ENCODE measurements around the gene PDK3. TPM values are rescaled to one million over a fixed set of nuclear protein-coding genes. Genes with fewer than 3 reads are reported as not detected.

The PDK3 gene
- total RNA-seq, 2 experiments from 2014 or later, result 12.5 to 12.6 TPM

DNA sequence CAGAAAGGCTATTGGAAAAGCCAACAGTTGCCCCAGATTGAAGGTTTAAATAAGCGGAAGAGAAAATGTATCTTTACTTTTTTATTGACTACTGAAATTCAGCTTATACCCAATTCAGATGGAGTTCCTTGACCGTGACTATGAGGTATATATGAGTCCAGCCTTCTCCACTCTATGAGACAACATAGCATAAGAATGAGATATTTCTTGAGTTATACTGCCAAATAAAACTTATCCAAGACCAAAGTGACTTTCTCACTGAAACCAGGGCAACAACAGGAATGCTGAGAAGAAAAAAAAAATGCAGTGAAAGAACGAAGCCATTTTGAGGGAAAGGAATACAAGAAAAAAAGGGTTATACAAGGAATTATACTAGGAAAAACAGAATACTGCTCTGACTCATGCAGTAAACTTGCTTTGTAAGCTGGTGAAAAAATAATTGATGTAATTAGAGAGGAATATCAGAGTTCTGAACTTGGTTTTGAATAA, 16.3 kb upstream of the PDK3 start:
- no peaks in the 10 kb centered on the region for H3K36me3 ChIP-seq (ENCODE audit: insufficient read depth, low read length)
- DNase-seq (no peak), ATAC-seq (ENCODE audit: poor library complexity) (no peak)
- Mint-ChIP-seq H3K27me3 (no peaks in the 10 kb centered on the region), H3K4me3 (no peak overlapping the region), H3K27ac (no peak overlapping the region), H3K4me1 (ENCODE audit: low read depth) (no peaks in the 10 kb centered on the region), H3K9me3 (no peaks in the 10 kb centered on the region), H3K36me3 (ENCODE audit: low read depth) (no peaks in the 10 kb centered on the region)
- H3K27me3 ChIP-seq (ENCODE audit: control insufficient read depth in 1 of 2, insufficient read depth in 2 of 2, low read length in 2 of 2), result no peaks in the 10 kb centered on the region
- no peak for TF ChIP-seq CTCF (IDR thresholded peaks at IDR 0.05)
- no peak overlapping the region for H3K4me3 ChIP-seq (ENCODE audit: low read length)
- ChIA-PET CTCF (no interaction called here), POLR2A (no interaction called here)
- H3K27ac ChIP-seq (ENCODE audit: low read depth in 1 of 2, low read length in 2 of 2), result no peak overlapping the region
- no peaks in the 10 kb centered on the region for H3K9me3 ChIP-seq (ENCODE audit: control insufficient read depth in 1 of 2, insufficient read depth in 1 of 2, low read length in 2 of 2)
- intact Hi-C loops (cut with DNase I, micrococcal nuclease), result loop anchor here (5.0 to 10.0 kb wide), 2 partner anchors 37 to 46 kb away; no protein-coding TSS in a partner anchor
- no peaks in the 10 kb centered on the region for H3K4me1 ChIP-seq (ENCODE audit: insufficient read depth, low read length)

- H3K9me3 Mint-ChIP-seq, result no peaks in the 10 kb centered on the region
- DNase-seq (no peak), ATAC-seq (ENCODE audit: poor library complexity) (no peak)
- no peak overlapping the region for H3K27ac Mint-ChIP-seq
- Histone ChIP-seq H3K27me3 (ENCODE audit: control insufficient read depth in 1 of 2, insufficient read depth in 2 of 2, low read length in 2 of 2) (no peaks in the 10 kb centered on the region), H3K4me1 (ENCODE audit: insufficient read depth, low read length) (peaks cover 14% of the 10 kb centered on the region), H3K4me3 (ENCODE audit: low read length) (no peak overlapping the region), H3K27ac (ENCODE audit: low read depth in 1 of 2, low read length in 2 of 2) (no peak overlapping the region), H3K9me3 (ENCODE audit: control insufficient read depth in 1 of 2, insufficient read depth in 1 of 2, low read length in 2 of 2) (no peaks in the 10 kb centered on the region), H3K36me3 (ENCODE audit: insufficient read depth, low read length) (no peaks in the 10 kb centered on the region)
- TF ChIP-seq CTCF (IDR thresholded peaks at IDR 0.05), result no peak
- no peaks in the 10 kb centered on the region for H3K36me3 Mint-ChIP-seq (ENCODE audit: low read depth)
- H3K4me1 Mint-ChIP-seq (ENCODE audit: low read depth), result peaks cover 23% of the 10 kb centered on the region
- POLR2A ChIA-PET, result interaction anchor here (5.0 to 6.2 kb wide), 2 partner anchors 17 to 36 kb away, joined by 37 to 142 read pairs; no protein-coding TSS in a partner anchor
- peak overlapping the region; percentile 38 for H3K4me3 Mint-ChIP-seq
- intact Hi-C loops (cut with DNase I, micrococcal nuclease), result loop anchor here in 1 of 2 experiments (5.0 to 10.0 kb wide), 2 partner anchors 34 to 308 kb away; no protein-coding TSS in a partner anchor
- no peaks in the 10 kb centered on the region for H3K27me3 Mint-ChIP-seq
- CTCF ChIA-PET, result no interaction called here
These were observed 2.0 kb upstream of the PDK3 start for GRCh38 chrX:24463077-24463476.

DNA sequence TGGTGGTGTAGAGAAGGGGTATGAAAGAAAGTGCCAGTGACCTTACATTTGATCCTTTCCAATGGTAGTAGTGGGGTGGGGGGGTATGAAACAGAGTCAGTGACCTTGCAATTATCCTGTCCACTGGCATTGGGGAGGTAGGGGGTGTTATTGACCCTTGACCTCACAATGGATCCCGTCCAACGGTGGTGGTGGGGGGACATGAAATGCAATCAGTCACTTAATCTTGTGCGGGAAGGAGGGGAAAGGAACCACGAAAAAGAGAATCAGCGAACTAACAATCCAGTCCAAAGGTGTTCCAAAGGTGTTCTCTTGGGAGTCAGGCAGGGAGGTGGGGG, 619 bp upstream of the PDK3 start:
- Histone ChIP-seq H3K9me3 (ENCODE audit: control insufficient read depth in 1 of 2, insufficient read depth in 1 of 2, low read length in 2 of 2) (no peaks in the 10 kb centered on the region), H3K4me1 (ENCODE audit: insufficient read depth, low read length) (peaks cover 18% of the 10 kb centered on the region), H3K4me3 (ENCODE audit: low read length) (peak overlapping the region; percentile 89), H3K27ac (ENCODE audit: low read depth in 1 of 2, low read length in 2 of 2) (peak overlapping the region; percentile 82 to 84), H3K27me3 (ENCODE audit: control insufficient read depth in 1 of 2, insufficient read depth in 2 of 2, low read length in 2 of 2) (no peaks in the 10 kb centered on the region), H3K36me3 (ENCODE audit: insufficient read depth, low read length) (no peaks in the 10 kb centered on the region)
- no peak for TF ChIP-seq CTCF (IDR thresholded peaks at IDR 0.05)
- DNase-seq (no peak), ATAC-seq (ENCODE audit: poor library complexity) (no peak)
- POLR2A ChIA-PET, result interaction anchor here (0.6 to 6.2 kb wide), 7 partner anchors 16 to 410 kb away, joined by 3 to 142 read pairs (median 6); no protein-coding TSS in a partner anchor
- CTCF ChIA-PET, result interaction anchor here (1.2 kb wide), 1 partner anchor 68 kb away, joined by 6 read pairs; no protein-coding TSS in a partner anchor
- no peaks in the 10 kb centered on the region for H3K36me3 Mint-ChIP-seq (ENCODE audit: low read depth)
- H3K4me3 Mint-ChIP-seq, result peak overlapping the region; percentile 88
- H3K9me3 Mint-ChIP-seq, result no peaks in the 10 kb centered on the region
- peaks cover 34% of the 10 kb centered on the region for H3K4me1 Mint-ChIP-seq (ENCODE audit: low read depth)
- intact Hi-C loops (cut with DNase I, micrococcal nuclease), result loop anchor here in 1 of 2 experiments (2.0 to 10.0 kb wide), 3 partner anchors 14 to 310 kb away; no protein-coding TSS in a partner anchor
- no peaks in the 10 kb centered on the region for H3K27me3 Mint-ChIP-seq
- H3K27ac Mint-ChIP-seq, result peak overlapping the region; percentile 95
